ENCODE data around the gene TSPAN9.

DNA sequence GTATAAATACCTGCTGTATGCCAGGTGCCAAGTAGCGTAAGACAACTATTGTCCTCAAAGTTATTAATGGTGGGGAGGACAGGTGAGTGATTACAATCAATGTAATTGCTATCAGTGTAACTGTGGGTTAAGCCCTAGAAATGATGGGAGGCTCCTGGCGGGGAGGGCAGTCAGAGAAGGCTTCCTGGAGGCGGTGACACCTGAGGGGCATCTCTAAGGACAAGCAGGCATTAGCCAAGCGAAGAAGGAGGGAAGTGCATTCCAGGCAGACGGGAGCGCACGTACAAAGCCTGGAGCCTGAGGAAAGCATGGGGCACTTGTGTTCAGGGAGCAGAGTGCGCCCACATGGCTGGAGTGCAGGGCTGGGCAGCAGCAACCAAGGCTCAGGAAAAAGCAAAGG is 230.9 kb downstream of the TSPAN9 start:
- TF ChIP-seq, protein P1, sequence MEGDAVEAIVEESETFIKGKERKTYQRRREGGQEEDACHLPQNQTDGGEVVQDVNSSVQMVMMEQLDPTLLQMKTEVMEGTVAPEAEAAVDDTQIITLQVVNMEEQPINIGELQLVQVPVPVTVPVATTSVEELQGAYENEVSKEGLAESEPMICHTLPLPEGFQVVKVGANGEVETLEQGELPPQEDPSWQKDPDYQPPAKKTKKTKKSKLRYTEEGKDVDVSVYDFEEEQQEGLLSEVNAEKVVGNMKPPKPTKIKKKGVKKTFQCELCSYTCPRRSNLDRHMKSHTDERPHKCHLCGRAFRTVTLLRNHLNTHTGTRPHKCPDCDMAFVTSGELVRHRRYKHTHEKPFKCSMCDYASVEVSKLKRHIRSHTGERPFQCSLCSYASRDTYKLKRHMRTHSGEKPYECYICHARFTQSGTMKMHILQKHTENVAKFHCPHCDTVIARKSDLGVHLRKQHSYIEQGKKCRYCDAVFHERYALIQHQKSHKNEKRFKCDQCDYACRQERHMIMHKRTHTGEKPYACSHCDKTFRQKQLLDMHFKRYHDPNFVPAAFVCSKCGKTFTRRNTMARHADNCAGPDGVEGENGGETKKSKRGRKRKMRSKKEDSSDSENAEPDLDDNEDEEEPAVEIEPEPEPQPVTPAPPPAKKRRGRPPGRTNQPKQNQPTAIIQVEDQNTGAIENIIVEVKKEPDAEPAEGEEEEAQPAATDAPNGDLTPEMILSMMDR (IDR thresholded peaks at IDR 0.05), result no peak
- TF ChIP-seq POLR2A (IDR thresholded peaks at IDR 0.05), result no peak
- no peak for TF ChIP-seq POLR2AphosphoS5 (IDR thresholded peaks at IDR 0.05)
